ENCODE measurements around the gene ESPN. TPM values are rescaled to one million over a fixed set of nuclear protein-coding genes. Genes with fewer than 3 reads are reported as not detected.

The ESPN gene
- total and polyA plus RNA-seq, 2 of the 8 experiments (the other 6 are each of a cell fraction or from before 2014, with no cell fraction given) = 5.2 to 16.3 TPM

GRCh38 chr1:6419397-6419803, 5.2 kb upstream of the ESPN start:
- no peak overlapping the region for H4K5ac ChIP-seq (ENCODE audit: insufficient read length, low read depth, low read length)
- no peak overlapping the region for H2AK5ac ChIP-seq (ENCODE audit: low read depth, low read length)
- 0 out of 2 replicates have a peak overlapping the region, but pooled peaks have one; percentile 71 for H2BK12ac ChIP-seq (ENCODE audit: low read depth, low read length)
- CTCF ChIA-PET (ENCODE audit: partially characterized antibody) = interaction anchor here (0.8 to 58.4 kb wide), 8 partner anchors 14 to 213 kb away, joined by 3 to 1769 read pairs (median 12); partner anchors contain the start of gene RNF207
- peaks cover 0 to 8% (median 0%) of the 10 kb centered on the region in 4 experiments; a peak in 1 of 8 replicates for H3K36me3 ChIP-seq (ENCODE audit: control insufficient read depth in 2 of 4, insufficient read depth in 4 of 4, low read length in 3 of 4)
- no peak overlapping the region for H2AFZ ChIP-seq (ENCODE audit: low read length)
- FAIRE-seq = no peak
- no peak overlapping the region; the same call in none of the 2 replicates for H3K18ac ChIP-seq (ENCODE audit: extremely low read depth, low read length)
- H2BK120ac ChIP-seq (replicated peaks; ENCODE audit: low read depth, low read length) = no peak overlapping the region
- H3K9me3 ChIP-seq (ENCODE audit: insufficient read depth in 2 of 2, low read depth in 1 of 2, low read length in 1 of 2) = no peaks in the 10 kb centered on the region
- H3K4me3 ChIP-seq (ENCODE audit: extremely low read depth in 1 of 4, insufficient read depth in 2 of 4, low read depth in 3 of 4, low read length in 4 of 4) = peak overlapping the region; percentile 32 to 60 (median 38)
- no peak overlapping the region for H3K23ac ChIP-seq (ENCODE audit: insufficient read length)
- H4K91ac ChIP-seq (replicated peaks; ENCODE audit: insufficient read length, low read length) = no peak overlapping the region
- no peak overlapping the region for H4K8ac ChIP-seq (ENCODE audit: extremely low read depth, insufficient read depth, low read length)
- H3K4me1 ChIP-seq (replicated peaks in 1 of 4; ENCODE audit: control insufficient read depth in 3 of 4, insufficient read depth in 4 of 4, low read length in 3 of 4) = peaks cover 6 to 31% (median 14%) of the 10 kb centered on the region in 4 experiments
- no peak overlapping the region for H3K27ac ChIP-seq (ENCODE audit: low read depth, low read length)
- POLR2A ChIA-PET (ENCODE audit: partially characterized antibody) = interaction anchor here (1.5 to 2.5 kb wide), 4 partner anchors 26 to 164 kb away, joined by 4 to 8 read pairs (median 5); partner anchors contain the start of gene ACOT7
- no peak overlapping the region for H2BK15ac ChIP-seq (ENCODE audit: low read length)
- no peak overlapping the region for H3K14ac ChIP-seq (ENCODE audit: insufficient read length)
- H3K79me1 ChIP-seq (ENCODE audit: low read depth, low read length) = no peaks in the 10 kb centered on the region
- H3K79me2 ChIP-seq (ENCODE audit: control insufficient read depth in 1 of 2, insufficient read depth in 2 of 2, low read length in 2 of 2) = no peaks in the 10 kb centered on the region
- H2BK20ac ChIP-seq (ENCODE audit: low read length) = no peak overlapping the region
- peak overlapping the region; percentile 72 to 86 for H3K4me2 ChIP-seq (ENCODE audit: insufficient read depth in 1 of 2, low read depth in 2 of 2, low read length in 2 of 2)
- peak; percentile 13; the same call in 1 of the 2 replicates for TF ChIP-seq SUZ12 (IDR thresholded peaks at IDR 0.05; ENCODE audit: low read length)
- peak; percentile 16 for TF ChIP-seq KDM4A (IDR thresholded peaks at IDR 0.05; ENCODE audit: low read depth, low read length, severe bottlenecking)
- peak; percentile 60 for TF ChIP-seq EZH2 (IDR thresholded peaks at IDR 0.05; ENCODE audit: low read depth, low read length, severe bottlenecking)
- TF ChIP-seq NANOG (IDR thresholded peaks at IDR 0.05; ENCODE audit: insufficient read depth, low read depth, low read length, poor library complexity, severe bottlenecking) = no peak
- H2BK5ac ChIP-seq (ENCODE audit: low read depth, low read length) = no peak overlapping the region
- 6% methylated on average over 6 of the region's 48 CpGs; no CpG with 5 or more reads in 1 of the 2 experiments for WGBS, 2 experiments (ENCODE audit: extremely low coverage in 1 of 2, insufficient coverage in 1 of 2, insufficient read length in 1 of 2, insufficient replicate concordance in 2 of 2, low coverage in 1 of 2, low lambda C conversion rate in 2 of 2, missing lambda C conversion rate in 1 of 2)
- no peak overlapping the region for H3K56ac ChIP-seq (replicated peaks; ENCODE audit: insufficient read length, low read depth, low read length)
- H3K23me2 ChIP-seq (ENCODE audit: low read depth, low read length) = peaks cover 13% of the 10 kb centered on the region; the same call in 1 of the 2 replicates
- H3K27me3 ChIP-seq (replicated peaks in 1 of 4; ENCODE audit: control insufficient read depth in 3 of 4, extremely low read depth in 1 of 4, insufficient read depth in 3 of 4, low read length in 3 of 4) = peaks cover 65 to 97% (median 90%) of the 10 kb centered on the region in 4 experiments
- H3K4ac ChIP-seq (replicated peaks; ENCODE audit: insufficient read length, low read depth, low read length) = no peak overlapping the region
- peaks cover 0 to 9% of the 10 kb centered on the region in 2 experiments for H4K20me1 ChIP-seq (replicated peaks in 1 of 2; ENCODE audit: control insufficient read depth in 1 of 2, insufficient read depth in 2 of 2, low read length in 2 of 2)
- DNase-seq (ENCODE audit: low read depth in 1 of 2, low spot score in 2 of 2) = peak in 1 of 2 experiments; percentile 82
- no peak overlapping the region for H3K9ac ChIP-seq (replicated peaks in 1 of 4; ENCODE audit: extremely low read depth in 1 of 4, low read depth in 3 of 4, low read length in 3 of 4)

Data from H1 (cell line).